Suprapubic skin (tissue), 4 donors: ENCODE measurements around the gene PTPRD. TPM values are rescaled to one million over a fixed set of nuclear protein-coding genes. Genes with fewer than 3 reads are reported as not detected.

Experiments used
- DNase-seq, 2 donors: peaks; one replicate each; pipeline ENCODE4 v3.0.0-alpha.2; 2019; ENCODE audit warnings: low spot score in 2 of 2
- H3K27ac ChIP-seq: fragments of 200-600 bp; sonication (generic); one replicate; pipeline ENCODE4 v1.5.1; 2019
- H3K27me3 ChIP-seq: fragments of 200-600 bp; sonication (generic); one replicate; pipeline ENCODE4 v1.5.1; 2019
- H3K36me3 ChIP-seq: fragments of 200-600 bp; sonication (generic); one replicate; pipeline ENCODE4 v1.5.1; 2019
- H3K4me1 ChIP-seq: fragments of 200-600 bp; sonication (generic); one replicate; pipeline ENCODE4 v1.5.1; 2019
- H3K4me3 ChIP-seq: fragments of 200-600 bp; sonication (generic); one replicate; pipeline ENCODE4 v1.5.1; 2019; ENCODE audit warnings: mild to moderate bottlenecking
- H3K9me3 ChIP-seq: fragments of 200-600 bp; sonication (generic); one replicate; pipeline ENCODE4 v1.5.1; 2019
- CTCF ChIP-seq, 2 donors: fragments of 200-600 bp in 1 of 2; fragments of 450-650 bp in 1 of 2; sonication (generic) in 1 of 2; IDR thresholded peaks; one replicate each; pipeline ENCODE4 v1.5.1; 2016 to 2019; ENCODE audit warnings: antibody characterized with exemption in 2 of 2, mild to moderate bottlenecking in 1 of 2, moderate library complexity in 1 of 2
- EP300 ChIP-seq: sonication (generic); formaldehyde crosslinking; IDR thresholded peaks from one replicate; pipeline ENCODE4 v1.6.1; 2017; ENCODE audit warnings: antibody characterized with exemption
- POLR2A ChIP-seq, 2 donors: fragments of 450-650 bp; IDR thresholded peaks; one replicate each; pipeline ENCODE4 v1.6.1; 2017; ENCODE audit warnings: antibody characterized with exemption in 2 of 2, mild to moderate bottlenecking in 2 of 2, moderate library complexity in 2 of 2
- POLR2AphosphoS5 ChIP-seq, 3 donors: sonication (generic); formaldehyde crosslinking; IDR thresholded peaks; one replicate each; pipeline ENCODE4 v1.6.1; 2017; ENCODE audit warnings: antibody characterized with exemption in 3 of 3
- WGBS: methylation state at CpG from one replicate; pipeline ENCODE4 v1.1.5; 2018; 5-methylcytosine and 5-hydroxymethylcytosine counted together
- total RNA-seq, 4 donors: library from RNA; depleted of rRNA; stranded (reverse); fragments of >200 nt; gene quantifications; one replicate each; pipeline ENCODE4 v1.1.0, GENCODE V29; 2016

PTPRD gene
- total RNA-seq, 4 donors from 2014 or later = 0.49 to 3.3 (median 2.5) TPM

- WGBS = 80% methylated on average over 1 of the region's 1 CpG
Measured at GRCh38 chr9:10008101-10008799, 604.6 kb downstream of the PTPRD start.

GRCh38 chr9:10007356-10007755, 605.4 kb downstream of the PTPRD start:
- no peak overlapping the region for H3K4me3 ChIP-seq
- H3K9me3 ChIP-seq = no peaks in the 10 kb centered on the region
- H3K36me3 ChIP-seq = no peaks in the 10 kb centered on the region
- H3K27ac ChIP-seq = no peak overlapping the region
- TF ChIP-seq CTCF (IDR thresholded peaks at IDR 0.05) (no peak), EP300 (no peak), POLR2A (IDR thresholded peaks at IDR 0.05) (no peak), POLR2AphosphoS5 (IDR thresholded peaks at IDR 0.05) (no peak)
- no peak for DNase-seq
- 53% methylated on average over 5 of the region's 5 CpGs for WGBS
- H3K4me1 ChIP-seq = no peaks in the 10 kb centered on the region
- H3K27me3 ChIP-seq = no peaks in the 10 kb centered on the region

More at GRCh38 chr9:10008101-10008799, 604.6 kb downstream of the PTPRD start:
- DNase-seq = no peak
- Histone ChIP-seq H3K9me3 (no peaks in the 10 kb centered on the region), H3K4me3 (no peak overlapping the region), H3K27ac (no peak overlapping the region), H3K36me3 (no peaks in the 10 kb centered on the region), H3K4me1 (no peaks in the 10 kb centered on the region), H3K27me3 (no peaks in the 10 kb centered on the region)
- TF ChIP-seq POLR2AphosphoS5 (IDR thresholded peaks at IDR 0.05) = no peak
- TF ChIP-seq POLR2A (IDR thresholded peaks at IDR 0.05) = no peak
- TF ChIP-seq CTCF (IDR thresholded peaks at IDR 0.05) = no peak
- no peak for TF ChIP-seq EP300

GRCh38 chr9:10005206-10005605, 607.6 kb downstream of the PTPRD start:
- DNase-seq = no peak
- Histone ChIP-seq H3K4me3 (no peak overlapping the region), H3K27me3 (no peaks in the 10 kb centered on the region), H3K4me1 (no peaks in the 10 kb centered on the region), H3K36me3 (no peaks in the 10 kb centered on the region), H3K27ac (no peak overlapping the region), H3K9me3 (no peaks in the 10 kb centered on the region)
- TF ChIP-seq POLR2AphosphoS5 (IDR thresholded peaks at IDR 0.05) = no peak
- no peak for TF ChIP-seq EP300
- TF ChIP-seq POLR2A (IDR thresholded peaks at IDR 0.05) = no peak
- TF ChIP-seq CTCF (IDR thresholded peaks at IDR 0.05) = no peak
- WGBS = 56% methylated on average over 4 of the region's 4 CpGs

GRCh38 chr9:10003047-10003446, 609.8 kb downstream of the PTPRD start:
- TF ChIP-seq EP300 = no peak
- Histone ChIP-seq H3K27ac (no peak overlapping the region), H3K4me1 (no peaks in the 10 kb centered on the region), H3K36me3 (no peaks in the 10 kb centered on the region), H3K27me3 (no peaks in the 10 kb centered on the region), H3K9me3 (no peaks in the 10 kb centered on the region), H3K4me3 (no peak overlapping the region)
- no peak for DNase-seq

- TF ChIP-seq POLR2AphosphoS5 (IDR thresholded peaks at IDR 0.05) (no peak), POLR2A (IDR thresholded peaks at IDR 0.05) (no peak)
Measured at GRCh38 chr9:10000669-10001068, 612.1 kb downstream of the PTPRD start.

GRCh38 chr9:9998491-9999287, 614.1 kb downstream of the PTPRD start:
- no peaks in the 10 kb centered on the region for H3K4me1 ChIP-seq
- WGBS = 54% methylated on average over 8 of the region's 8 CpGs
- H3K36me3 ChIP-seq = no peaks in the 10 kb centered on the region
- no peaks in the 10 kb centered on the region for H3K27me3 ChIP-seq
- H3K9me3 ChIP-seq = no peaks in the 10 kb centered on the region
- no peak overlapping the region for H3K4me3 ChIP-seq
- no peak for DNase-seq
- H3K27ac ChIP-seq = no peak overlapping the region
- TF ChIP-seq POLR2AphosphoS5 (IDR thresholded peaks at IDR 0.05) (no peak), EP300 (no peak), CTCF (IDR thresholded peaks at IDR 0.05) (no peak), POLR2A (IDR thresholded peaks at IDR 0.05) (no peak)

More at GRCh38 chr9:10000669-10001068, 612.1 kb downstream of the PTPRD start:
- Histone ChIP-seq H3K4me3 (no peak overlapping the region), H3K27ac (no peak overlapping the region), H3K9me3 (no peaks in the 10 kb centered on the region), H3K4me1 (no peaks in the 10 kb centered on the region), H3K36me3 (no peaks in the 10 kb centered on the region), H3K27me3 (no peaks in the 10 kb centered on the region)
- no peak for DNase-seq
- 87% methylated on average over 9 of the region's 9 CpGs for WGBS
